HG03045 (cell line): ENCODE measurements around the gene TMEM263.

Source experiments
- ATAC-seq: cut with Tn5 transposase; IDR thresholded peaks from one replicate; pipeline ENCODE4 v1.9.1; 2021; ENCODE audit warnings: mild to moderate bottlenecking, moderate library complexity; ENCODE audit not compliant: unreplicated experiment

The TMEM263 gene

DNA sequence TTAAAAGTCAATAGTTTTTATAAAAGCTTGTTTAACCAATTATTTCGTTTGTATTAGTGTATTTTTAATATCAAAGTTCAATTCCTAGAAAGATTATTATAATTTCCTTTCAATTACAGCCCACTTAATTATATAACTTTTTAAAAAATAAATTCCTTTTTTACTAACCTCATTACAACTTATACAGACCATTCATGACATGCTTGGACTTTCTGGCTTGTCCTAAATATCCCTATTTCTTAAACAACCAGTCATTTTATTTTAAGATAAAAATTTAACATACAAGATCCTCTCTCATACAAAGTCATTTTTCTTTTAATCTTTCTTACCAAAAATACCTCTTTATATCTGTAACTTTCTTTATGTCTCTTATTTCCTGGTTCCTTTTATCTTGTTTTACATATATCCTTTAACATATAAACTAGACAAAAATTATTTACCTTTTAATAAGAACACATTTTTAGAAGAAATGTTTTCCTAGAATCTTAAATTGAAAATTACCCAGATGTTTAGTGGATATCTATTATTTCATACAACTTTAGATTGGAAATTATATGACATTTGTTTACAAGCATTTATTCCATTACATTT lies 10.4 kb upstream of the TMEM263 start:
- ATAC-seq = no peak

DNA sequence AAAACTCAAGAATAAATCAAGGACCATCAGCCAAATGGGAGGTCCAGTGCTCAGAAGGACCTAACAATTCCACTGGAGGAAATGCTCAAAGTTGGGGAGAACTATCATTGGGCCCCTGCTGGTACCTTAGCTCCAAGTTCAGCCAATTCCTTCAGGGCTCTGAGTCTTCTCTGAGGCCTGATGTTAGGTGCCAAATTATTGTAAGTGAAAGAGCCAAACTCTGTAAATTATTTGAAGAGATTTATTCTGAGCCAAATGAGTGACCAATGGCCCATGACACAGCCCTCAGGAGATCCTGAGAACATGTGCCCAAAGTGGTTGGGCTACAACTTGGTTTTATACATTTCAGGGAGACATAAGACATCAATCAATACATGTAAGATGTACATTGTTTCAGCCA lies 8.2 kb upstream of the TMEM263 start:
- ATAC-seq = no peak

DNA sequence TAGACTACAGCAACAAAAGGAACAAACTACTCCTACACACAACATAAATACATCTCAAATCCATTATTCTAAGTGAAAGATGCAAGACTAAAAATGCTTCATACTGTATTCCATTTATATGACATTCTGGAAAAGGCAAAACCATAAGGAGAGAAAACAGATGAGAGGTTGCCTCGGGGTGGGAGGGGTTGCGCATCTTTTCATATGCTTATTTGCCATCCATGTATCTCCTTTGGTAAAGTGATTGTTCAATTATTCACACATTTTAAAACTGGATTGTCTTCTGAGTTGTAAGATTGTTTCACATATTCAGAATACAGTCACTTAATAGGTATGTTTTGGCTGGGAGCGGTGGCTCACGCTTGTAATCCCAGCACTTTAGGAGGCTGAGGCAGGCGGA lies 5.1 kb upstream of the TMEM263 start:
- ATAC-seq = no peak

DNA sequence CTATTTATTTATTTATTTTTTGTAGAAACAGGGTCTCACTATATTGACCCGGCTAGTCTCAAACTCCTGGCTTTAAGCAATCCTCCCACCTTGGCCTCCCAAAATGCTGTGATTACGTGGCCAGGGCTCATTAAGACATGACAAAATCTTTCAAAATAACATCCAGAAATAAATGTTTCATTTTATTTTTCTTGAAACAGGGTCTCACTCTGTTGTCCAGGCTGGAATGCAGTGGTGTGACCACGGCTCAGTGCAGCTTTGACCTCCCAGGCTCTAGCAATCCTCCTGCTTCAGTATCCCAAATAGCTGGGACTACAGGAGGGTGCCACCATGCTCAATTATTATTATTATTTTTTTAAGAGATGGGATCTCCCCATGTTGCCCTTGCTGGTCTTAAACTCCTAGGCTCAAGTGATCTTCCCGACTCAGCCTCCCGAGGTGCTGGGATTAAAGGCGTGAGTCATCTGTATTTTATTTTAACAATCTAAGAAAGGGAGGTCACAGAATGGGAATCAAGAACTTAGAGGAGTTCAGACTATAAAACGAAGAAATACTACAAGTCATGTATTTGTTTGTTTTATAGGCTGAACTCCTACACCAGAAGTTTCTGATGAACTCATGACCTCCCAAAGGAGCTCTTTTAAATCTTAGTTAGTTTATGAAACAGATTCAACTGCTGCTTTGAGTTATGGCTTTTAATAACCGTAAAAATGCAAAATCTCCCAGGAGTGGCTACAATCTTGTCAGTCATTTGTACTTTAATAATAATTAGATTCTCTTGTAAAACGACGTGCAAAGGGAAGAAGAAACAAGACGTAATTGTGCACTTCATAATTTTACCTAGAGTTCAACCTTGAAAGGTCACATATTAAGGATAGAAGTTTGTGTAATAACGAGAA lies 2.1 kb upstream of the TMEM263 start:
- no peak for ATAC-seq

DNA sequence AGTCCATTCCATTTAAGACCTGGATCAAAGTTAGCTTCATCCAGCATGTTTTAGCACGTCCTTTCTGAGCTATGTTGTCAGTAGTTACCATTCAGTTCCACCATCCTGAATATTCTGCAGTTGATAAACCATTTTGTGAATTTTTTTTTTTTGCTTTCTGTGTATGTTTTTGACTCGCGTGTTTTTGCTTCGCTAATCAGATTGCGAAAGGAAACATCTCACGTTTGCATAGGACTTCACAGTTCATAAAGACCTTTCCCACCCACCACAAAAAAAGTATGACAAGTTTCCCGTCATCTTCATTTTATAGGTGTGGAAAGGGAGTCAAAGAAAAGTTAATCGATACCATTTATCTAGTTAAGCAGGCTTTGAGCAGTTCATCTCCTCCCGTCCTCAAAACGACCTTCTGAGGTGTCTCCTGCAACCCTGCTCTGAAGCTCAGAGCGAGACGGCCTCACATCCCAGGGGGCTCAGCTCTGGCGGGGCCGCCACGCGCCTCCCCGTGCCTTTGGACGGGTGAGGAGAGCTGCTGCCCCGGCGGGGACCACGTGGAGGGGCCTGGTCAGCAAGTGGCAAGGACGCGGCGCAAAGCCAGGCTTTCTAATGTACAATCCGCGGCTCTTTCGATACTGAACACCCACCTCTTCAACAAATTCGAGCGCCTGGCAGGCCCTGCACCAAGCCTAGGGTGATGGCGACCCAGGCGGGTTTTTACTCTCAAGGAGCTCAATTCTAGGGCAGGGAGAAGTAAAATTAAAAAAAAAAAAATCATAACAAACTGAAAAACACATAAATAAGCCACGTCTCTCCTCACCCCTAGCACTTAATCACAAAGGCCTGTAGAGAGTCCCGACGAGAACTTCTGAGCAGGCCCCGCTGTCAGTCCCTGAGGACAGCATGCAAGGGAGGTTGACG lies 988 bp upstream of the TMEM263 start:
- no peak for ATAC-seq

DNA sequence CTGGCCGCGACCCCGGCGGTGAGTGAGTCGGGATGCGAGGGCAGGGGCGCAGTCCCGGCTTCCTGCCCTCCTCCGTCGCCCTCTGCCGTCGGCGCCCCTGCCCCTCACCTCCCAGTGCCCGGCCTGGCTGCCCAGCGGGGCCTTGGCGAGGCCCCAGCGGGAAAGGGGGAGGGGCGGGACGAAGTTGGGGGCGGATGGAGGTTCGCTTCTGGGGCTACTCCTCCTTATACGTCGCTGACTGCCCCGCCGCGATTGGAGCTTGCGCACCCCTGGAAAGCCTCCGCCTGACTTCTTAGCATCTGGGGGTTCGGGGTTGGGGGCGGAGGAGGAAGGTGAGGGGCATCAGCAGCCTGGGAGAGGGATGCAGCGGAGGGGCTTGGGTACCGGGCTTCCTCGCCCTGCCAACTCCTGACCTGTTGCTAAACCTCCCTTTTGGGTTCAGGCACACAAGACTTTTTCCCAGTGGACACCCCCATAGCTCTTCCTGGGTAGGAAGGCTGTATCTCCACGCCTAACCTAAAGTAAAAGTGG lies 406 bp downstream of the TMEM263 start:
- ATAC-seq = peak; percentile 40

DNA sequence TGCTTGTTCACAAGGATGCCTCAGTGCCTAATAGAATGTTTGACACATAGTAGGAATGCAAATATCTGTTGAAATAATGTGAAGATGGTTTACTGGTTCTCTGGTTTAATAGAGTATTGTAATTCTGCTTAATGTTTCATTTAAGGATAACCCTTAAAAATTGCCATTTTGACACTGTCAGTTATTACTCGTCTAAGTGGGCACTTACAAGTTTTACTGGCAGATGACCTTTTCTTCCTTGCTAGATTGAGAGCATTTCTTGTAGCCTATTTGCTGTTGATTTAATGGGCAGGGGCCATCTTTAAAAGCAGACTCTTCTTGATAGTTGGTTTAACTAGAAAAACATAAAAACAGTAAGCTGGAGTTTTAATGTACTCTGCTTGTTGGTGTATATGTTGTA lies 1.9 kb downstream of the TMEM263 start:
- no peak for ATAC-seq

DNA sequence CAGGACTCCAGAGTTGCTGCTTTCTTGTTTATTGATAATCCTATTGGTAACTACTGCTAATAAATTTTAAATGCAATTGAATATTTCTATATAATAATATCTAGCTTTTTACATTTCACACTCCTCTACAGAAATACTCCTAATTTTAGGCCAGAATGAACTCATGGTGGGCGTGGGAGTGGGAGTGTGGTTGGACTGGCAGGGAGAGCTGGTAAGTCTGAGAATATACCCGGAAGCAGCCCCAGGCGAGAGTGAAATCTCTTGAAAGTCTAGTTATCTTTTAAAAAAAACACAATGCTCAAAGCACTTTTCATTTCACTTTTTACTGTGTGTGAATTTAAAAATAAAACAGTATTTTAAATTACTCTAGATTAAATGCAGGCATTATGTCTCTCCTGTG lies 4.7 kb downstream of the TMEM263 start:
- ATAC-seq = no peak

DNA sequence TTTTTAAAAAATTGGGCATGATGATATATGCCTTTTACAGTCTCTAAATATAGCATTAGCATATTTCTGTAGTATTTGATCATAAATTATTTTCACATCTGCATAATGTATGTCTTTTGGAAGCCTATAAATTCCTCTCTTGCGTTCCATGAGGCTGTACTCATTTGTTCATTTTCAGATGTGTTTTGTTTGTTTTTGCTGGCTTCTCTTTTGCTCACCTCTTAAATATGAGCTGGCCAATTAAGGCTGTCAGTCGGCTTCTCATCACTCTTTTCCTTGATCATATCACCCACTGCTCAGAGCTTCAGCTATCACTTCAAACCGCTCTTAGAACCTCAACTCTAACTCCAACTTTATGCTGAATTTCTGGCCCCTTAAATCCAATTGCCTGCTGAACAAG lies 6.6 kb downstream of the TMEM263 start:
- no peak for ATAC-seq

DNA sequence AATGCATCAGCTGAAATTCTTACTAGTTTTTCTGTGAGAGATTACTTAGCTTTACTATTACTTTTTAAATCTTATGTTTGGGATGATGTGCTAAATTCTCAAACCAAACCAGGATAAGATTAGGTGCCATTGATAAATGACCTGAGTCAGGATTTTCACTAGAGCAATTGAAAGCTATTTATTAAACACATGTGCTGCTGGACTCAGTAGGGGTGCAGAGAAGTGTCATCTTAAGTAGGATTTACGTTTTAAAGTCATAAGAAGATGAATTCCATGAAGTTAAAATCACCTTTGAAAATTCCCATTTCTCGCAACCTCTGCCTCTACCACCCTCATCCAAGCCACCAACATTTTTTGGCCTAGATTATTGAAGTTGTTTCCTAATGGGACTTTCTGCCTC lies 8.8 kb downstream of the TMEM263 start:
- ATAC-seq = no peak

DNA sequence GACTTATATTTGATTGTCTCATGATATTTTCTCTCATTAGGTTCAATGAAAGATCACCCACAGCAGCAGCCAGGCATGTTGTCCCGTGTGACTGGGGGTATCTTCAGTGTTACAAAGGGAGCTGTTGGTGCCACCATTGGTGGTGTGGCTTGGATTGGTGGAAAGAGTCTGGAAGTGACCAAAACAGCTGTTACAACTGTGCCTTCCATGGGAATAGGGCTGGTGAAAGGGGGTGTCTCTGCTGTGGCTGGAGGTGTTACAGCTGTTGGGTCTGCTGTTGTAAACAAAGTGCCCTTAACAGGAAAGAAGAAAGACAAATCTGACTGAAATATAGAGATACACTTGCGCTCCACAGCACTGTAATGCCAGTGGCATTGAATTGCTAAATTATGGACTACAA lies 15.4 kb downstream of the TMEM263 start:
- no peak for ATAC-seq

DNA sequence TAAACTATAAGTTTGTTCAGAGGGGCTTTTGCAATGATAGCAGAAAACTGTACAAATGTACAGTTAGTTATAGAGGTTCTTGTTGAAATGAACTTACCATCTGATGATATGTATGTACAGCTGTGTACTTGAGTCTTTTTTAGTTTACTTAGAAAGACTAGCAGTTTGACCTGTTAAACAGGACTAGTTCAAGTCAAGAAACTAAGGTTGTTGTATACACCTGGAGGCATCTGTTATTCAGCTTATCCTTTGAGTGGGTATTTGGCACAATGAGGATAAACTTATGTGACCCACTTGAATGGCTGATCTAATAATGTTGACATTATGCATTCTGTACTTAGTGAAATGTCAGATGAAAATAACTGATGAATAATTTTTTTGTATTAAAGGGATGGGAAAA lies 17.8 kb downstream of the TMEM263 start:
- ATAC-seq = no peak

DNA sequence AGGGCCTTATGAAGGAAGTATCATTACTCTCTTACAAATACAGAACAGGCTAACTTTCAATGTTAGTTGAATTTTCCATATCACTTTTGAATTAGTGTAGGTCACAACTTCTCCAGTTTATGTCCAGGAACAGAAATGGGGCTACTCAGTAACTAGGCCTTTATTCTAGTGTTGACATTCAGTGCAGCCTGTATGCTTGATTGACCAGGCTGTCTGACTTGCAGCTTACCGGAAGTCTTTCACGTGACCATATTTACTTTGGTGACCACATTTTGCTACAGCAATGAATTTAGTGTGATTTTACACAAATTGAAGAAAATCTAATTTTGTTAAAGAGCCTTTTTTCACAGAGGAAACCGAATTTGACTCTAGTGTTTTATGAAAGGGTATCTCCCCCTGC lies 18.8 kb downstream of the TMEM263 start:
- ATAC-seq = no peak

DNA sequence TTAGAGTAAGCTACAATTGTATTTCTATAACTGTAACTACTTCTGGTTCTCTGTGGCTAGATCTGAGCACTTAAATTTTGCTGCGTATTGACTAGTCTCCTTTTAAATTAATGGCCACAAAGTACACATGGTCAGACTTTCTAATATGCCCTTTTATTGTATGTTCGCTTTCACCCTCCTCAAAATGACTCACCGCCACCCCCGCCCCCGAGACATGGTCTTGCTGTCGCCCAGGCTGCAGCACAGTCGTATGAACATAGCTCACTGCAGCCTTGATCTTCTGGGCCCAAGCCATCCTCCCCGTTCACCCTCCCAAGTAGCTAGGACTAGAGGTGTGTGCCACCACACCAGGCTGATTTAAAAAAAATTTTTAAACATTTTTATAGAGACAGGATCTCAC lies 19.4 kb downstream of the TMEM263 start:
- no peak for ATAC-seq

DNA sequence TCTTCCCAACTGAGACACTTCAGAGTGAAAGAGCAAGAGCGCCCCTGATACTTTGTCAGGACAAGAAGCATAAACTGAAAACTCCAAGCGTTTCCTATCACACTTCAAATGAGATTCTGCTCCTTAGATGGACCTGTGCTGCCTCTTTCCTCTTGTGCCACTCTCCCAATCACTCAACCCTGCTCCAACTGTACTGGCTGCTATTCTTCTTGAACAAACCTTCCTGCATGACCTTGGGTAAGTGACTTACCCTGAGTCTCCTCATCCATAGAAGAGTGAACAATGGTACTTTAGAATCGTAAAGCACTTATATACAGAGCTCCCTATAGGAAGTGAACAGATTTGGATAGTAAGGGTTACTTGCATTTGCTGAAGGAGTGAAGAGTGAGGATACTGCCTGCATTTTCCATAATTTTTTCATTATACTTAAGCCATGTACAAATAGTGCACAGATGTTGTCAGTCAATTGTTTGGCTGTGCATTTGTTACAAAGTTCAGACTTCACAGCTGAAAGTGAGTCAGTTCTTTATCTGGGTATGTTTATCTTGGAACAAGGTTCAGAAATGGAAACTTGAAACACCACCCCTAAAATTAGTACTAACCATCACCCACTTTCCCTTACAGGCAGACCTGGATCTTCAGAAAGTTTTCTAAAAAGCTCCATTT lies 20.4 kb downstream of the TMEM263 start:
- no peak for ATAC-seq

DNA sequence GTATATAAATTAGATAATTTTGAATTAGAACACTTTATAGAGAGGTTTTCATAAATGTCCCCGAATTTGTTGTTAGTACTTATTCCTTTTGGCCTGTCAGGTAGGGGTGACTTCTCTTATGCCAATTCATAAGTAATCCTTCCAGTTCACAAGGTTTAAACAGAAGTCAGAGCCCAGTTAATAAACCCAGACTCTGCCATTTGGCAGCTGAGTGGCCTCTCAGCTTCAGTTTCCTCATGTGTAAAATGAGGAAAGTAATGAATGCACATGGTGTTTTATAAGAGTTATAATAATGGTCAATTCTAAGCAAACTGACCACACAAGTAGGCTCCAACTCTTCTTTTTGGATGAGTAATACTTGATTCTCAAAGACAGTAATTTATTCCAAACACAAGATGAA lies 21.0 kb downstream of the TMEM263 start:
- no peak for ATAC-seq

DNA sequence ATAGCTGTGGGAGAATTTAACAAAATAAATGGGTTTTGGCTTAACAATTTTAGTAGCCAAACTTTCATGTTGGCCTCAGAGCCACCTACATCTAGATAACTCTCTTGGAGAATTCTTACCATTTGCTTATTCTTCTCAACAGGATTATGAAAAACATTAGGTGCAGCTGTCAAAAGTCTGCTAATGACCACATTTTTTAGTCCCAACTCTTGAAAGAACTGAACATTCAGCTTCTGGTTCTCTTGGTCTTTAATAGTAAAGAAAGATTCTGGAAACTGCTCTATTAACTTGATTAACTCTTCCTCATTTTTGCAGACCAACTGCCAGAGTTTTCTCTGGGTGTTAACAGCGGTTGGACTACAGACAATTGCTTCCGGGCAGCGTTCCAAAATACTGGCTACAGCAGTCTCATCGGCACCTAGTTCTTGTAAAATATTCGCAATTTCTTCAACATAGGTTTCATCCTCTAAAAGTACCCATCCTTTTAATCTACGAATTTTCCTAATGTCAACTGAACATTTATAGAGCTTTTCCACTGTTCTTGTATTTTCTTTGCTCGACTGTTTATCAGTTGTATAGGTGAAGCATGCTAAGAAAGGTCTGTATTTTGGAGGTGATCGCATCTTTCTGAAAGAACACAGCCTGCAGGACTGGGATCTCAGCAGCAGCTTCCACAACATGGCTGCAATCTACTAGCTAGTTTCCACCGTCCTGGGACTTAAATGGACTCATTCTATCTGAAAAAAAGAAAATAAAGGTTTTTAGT lies 22.5 kb downstream of the TMEM263 start:
- ATAC-seq = no peak

DNA sequence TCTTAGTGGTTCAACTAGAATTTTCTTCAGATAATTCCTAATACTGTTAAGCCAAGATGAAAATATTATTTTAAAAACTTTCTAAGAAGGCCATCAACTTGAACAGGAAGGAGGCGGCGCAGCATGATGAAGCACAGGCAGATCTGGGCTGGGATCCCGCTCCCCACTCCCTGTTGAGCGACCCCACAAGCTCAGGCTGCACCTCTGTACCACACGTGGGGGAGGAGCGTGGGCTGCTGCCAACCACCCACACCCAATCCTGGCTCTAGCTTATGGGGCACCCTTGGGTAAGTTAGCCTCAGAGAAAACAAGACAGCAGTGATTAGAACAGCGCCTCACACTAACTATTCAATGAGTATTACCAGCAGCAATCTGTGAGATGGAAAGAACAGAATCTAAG lies 25.2 kb downstream of the TMEM263 start:
- ATAC-seq = no peak

DNA sequence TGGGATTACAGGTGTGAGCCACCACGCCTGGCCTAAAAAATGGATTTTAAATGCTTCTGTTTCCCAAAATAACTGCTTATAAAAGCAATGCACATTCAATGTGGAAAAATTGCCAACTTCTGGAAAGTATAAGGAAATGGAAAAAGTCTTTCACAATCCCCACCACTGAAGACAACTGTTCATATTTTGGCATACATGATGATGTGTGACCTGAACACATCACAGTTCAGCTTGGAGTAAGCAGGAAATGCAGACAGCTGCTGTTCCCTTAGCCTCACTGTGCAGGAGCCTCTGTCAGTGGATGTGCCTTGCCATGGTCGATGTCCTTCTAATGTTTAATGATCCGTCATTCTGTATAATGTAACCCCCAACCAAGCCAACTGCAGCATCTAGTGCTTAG lies 26.1 kb downstream of the TMEM263 start:
- no peak for ATAC-seq

DNA sequence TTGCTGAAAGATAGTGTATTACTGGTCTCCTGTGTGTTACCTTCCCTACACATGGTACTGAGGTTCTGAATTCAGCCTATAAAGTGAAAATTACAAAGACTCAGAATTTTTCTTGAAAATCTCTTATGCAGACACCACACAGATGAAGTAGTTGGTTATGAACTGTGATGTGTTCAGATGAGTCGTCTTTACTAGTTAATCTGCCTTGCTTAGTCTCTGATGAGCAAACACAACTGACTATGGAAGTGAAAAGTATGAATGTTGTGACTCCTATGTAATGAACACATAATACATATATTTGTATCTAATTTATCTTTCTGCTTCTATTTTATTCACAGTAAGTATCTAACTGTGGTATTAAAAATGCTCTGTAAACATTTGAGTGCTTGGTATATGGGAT lies 26.5 kb downstream of the TMEM263 start:
- no peak for ATAC-seq
